Activated T-helper 1 cell treated with Interleukin-2 at 50 U/mL for 16 hours (primary cell): Measurements from ENCODE around the gene PPP2CA.
"Not testable (repeated sequence)": the region's sequence is repeated elsewhere in the genome, so short reads cannot be mapped to it uniquely, and the experiment has no call there.

ENCODE experiments used
- DNase-seq: peaks from one replicate; pipeline ENCODE4 v3.0.0-alpha.2; 2020; ENCODE audit warnings: low read depth

Gene PPP2CA

DNA sequence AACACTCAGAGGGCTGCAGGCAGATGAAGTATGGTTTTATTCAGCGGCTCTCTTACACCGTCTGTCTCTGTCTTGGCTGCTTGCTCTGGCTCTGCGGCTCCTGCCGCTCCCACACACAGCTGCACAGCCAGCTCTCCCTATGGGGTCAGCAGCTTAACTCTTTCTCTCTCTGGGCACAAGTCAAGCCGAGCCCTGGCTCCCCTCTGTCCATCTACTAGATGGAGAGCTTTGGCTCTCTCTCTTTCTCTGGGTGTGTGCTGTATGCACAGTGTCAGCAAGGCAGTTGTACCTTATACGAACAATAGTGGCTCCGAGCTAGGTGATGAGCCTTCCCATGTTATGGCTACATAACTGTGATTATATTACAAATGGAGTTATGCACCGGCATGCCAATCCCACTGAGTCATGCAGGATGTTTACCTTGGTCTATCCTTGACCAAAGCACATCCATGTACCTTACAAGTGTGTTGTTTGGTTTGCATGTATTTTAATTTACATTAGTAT is 19.3 kb upstream of the PPP2CA start:
- no peak for DNase-seq

DNA sequence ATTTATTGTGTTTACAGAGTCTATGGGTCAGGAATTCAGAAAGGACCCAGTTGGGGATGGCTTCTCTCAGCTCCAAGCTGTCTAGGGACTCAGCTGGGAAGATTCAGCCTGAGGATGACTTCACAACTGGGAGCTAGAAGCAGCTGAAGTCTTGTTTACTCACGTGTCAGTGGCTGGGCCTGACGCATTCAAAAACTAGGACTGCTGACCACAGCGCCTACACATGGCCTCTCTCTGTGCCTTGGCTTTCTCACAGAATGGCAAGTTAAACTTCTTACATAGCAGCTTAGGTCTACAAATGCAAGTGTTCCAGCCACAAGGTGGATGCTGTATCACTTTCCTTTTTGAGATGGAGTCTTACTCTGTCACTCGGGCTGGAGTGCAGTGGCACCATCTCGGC is 16.3 kb upstream of the PPP2CA start:
- DNase-seq, result no peak

DNA sequence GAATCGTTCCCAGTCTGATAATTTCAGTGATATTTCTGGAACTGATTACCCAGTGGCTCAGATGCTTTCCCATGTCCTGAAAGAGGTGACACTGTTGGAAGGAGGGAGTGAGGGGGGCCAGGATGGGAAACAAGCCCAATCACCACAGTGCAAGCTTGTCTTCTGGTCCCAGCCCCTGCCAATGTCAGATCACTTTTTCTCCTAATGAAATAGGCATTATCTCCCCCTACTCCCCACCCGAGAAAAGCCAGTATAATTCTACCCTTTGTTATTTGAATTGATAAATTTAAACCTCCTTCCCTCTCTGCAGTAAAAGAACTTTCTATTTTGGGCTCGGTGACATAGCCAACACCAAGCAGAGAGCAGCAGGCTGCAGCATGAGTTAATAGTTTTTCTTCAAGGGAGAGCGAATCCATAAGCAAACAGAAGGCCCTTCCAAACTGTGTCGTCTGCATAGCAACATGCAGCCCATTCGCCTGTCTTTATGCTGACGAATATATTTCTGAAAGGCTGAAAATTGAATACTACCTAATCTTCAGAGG is 14.6 kb upstream of the PPP2CA start:
- no peak for DNase-seq

DNA sequence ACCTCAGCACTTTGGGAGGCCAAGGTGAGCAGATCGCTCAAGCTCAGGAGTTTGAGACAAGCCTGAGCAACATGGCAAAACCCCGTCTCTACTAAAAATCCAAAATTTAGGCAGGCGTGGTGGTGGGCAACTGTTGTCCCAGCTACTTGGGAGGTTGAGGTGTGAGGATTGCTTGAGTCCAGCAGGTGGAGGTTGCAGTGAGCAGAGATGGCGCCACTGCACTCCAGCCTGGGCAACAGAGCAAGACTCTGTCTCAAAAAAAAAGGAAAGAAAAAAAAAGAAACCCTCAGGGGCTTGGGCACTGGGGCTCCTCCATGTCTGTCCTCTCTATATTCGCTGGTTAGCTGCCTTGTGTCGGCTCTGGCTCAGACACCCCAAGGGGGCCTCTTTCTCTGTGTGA is 10.9 kb upstream of the PPP2CA start:
- no peak for DNase-seq

DNA sequence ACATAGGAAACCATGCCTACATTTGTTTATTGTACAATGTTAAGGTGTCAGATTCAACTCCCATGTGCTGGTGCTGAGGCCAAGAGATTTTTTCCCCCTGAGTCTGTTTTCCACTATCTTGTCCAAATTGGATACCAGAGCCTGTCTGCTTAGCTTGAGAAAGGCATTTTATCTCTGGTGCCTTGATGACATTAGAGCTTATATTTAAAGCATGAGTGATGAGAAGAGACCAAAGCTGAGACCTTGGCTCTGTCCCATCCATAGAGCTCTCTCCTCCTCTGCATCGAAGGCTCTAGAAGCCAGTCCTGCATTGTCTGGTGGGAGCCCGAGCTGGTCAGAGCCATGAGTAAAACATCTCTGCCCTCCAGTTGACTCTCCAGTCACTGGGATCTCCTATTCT is 10.4 kb upstream of the PPP2CA start:
- DNase-seq, result no peak

DNA sequence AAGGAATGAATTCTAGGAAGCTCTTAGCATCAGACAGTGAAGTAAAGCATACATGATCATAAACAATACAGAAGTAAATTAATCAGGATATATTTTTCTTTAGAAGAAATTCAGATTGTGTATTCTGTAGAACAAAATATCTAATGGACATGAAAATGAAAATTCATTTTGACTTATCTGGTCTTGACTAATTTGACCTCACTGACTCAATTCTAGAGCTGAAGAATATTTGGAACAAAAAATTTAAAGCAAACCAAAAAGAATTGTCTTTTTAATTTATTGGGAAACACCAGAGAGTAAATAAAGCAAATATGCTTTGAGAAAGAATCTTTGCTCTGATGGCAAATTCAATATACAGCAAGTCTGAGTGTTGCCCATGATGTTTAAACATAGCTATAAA is 2.8 kb upstream of the PPP2CA start:
- DNase-seq, result no peak

DNA sequence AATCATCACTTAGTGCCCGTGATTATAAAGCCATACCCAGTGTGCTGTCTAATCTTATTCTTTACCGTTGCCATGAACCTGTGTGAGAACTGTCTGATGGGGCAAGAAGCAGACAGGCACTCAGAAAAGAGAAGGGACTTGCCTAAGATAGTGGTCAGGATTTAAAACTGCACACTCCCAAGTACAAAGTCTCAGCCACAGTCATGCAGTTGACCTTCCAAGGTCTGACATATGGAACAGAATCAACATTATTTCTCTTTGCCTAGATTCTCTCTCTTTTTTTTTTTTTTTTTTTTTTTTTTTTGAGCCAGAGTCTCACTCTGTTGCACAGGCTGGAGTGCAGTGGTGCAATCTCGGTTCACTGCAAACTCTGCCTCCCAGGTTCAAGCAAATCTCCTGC is 1.9 kb upstream of the PPP2CA start:
- DNase-seq, result no peak

DNA sequence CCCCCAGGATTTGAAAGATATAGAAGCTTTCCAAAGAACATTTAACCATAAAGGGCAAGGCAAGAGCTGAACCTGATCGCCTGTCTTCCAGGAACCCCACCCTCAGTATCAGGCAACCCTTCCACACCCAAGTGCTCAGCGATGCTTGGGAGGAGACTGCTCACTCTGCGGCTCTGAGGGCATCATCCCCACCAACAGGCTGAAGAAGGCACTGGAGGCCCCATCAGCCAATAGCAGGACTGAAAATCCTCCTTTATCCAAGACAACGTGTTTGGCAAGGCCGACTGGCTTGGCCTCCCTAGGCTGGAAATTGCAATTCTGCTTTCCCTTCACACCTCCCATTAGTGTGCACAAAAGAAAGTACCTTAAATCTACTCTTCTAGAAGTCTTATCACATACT is 1.4 kb upstream of the PPP2CA start:
- no peak for DNase-seq

DNA sequence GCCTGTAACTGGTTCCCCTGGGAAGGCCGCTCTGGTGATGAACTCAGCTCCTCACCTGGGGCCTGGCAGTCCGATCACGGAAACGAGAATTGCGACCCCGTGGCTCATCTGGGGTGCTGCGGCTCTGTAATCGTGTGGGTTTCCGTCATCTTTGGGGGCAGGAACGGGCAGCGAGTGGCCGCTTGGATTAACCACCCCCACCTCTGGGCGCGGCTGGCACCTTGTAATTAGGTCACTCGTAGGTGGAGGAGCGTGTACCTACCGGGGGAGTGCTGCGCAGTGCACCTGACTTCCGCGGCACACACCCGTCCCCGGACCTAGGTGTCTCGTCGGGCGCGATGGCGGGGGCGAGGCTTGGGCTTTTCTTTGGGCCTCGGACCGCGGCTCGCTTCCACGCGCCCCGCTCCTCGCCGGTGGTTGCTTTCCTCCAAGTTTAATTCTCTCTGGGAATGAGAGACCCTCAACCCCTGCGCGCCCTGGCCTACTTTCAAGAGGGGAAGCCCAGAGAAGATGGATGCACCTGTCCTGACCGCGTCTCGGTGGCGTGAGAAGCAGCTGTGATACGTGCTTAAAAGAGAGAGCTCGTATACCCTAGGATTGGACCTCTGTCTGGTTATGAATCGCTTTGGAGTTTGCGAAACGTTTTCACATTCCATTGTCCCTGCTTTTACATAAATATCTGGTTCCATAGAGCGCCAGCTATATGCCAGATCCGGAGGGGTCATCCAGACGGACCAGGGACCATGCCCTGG is 744 bp upstream of the PPP2CA start:
- peak; percentile 67 for DNase-seq

DNA sequence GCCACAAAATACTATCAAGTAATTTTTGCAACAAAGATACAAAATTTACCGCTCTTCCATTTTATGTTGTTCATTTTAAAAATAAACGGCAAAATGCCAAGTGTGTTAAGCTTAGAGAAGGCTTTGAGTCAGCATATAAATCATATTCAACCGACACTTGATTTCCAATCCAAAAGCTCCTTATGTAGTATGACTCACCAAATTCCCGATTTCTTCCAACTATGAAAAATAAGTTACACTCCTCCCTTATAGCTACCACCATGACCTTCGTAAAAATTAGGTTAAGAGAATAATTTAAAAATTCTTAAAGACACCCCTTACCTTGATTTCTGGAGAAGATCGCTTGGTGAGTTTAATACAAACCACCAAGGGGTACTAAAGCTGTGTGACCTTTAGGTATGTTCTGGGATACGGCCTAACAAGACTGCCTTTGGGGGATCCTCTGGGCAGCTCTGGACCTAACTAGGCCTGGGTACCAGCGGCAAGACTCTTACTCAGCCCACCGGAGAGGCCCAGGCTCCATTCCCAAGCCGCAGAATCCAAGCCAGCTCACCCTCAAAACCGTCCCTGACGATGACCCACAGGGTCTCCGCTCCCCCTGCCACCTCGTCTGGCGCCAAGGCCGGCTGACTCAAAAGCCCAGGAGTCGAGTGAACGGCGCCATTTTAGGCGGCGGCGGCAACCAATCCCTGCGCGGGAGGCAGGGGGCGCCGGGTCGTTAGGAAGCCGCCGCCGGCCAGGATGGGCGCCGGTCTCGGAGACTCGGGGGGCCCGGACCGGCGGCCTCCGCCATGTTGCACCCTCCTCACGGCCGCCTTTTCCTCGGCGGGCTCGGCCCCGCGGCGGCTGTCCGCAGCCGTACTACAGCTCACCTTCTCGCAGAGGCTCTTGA is 739 bp downstream of the PPP2CA start:
- peak; percentile 39 for DNase-seq

DNA sequence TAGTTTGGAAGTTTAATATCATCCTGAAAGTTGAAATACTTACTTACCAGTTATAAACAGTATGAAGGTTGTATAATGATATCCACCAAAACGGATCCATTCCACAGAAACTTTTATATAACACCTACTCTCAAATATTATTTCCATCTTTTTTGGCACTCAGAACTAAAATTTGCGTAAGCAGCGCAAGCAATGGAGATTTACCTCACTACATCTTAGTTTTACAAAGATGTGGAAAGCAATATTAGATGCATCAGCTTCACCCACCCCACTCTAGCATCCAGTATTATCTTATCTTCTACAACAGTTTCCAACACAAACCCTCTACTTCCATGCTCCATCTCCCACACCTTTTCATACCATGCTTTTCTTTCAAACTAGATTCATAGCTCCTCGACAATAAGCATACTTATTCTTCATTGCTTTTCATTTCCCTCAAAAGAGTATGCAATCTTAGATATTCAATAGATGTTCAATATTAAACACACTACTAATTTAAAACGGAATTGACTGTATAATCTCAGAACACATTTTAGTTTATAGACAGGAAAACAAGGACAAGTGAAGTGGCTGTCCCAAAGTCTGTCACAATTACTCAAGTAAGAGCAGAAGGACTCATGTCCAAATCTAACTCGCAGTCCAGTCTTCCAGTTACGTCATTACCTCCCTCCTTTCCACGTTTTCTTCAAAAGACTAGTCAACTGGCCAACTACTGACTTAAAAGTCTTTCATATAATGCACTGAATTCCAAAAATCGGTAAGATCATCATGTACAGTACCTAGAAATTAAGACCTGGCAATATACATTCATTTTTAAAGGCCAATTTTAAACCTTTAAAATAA is 2.2 kb downstream of the PPP2CA start:
- DNase-seq, result no peak

DNA sequence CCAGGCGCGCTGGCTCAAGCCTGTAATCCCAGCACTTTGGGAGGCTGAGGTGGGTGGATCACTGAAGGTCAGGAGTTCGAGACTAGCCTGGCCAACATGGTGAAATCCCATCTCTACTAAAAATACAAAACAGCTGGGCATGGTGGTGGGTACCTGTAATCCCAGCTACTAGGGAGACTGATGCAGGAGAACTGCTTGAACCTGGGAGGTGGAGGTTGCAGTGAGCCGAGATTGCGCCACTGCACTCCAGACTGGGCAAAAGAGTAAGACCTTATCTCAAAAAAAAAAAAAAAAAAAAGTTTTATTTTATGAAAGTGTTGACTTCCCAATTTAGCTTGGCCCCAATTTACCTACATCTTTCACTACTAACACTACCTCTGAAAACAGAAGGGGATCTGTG is 4.2 kb downstream of the PPP2CA start:
- not testable (repeated sequence) for DNase-seq

DNA sequence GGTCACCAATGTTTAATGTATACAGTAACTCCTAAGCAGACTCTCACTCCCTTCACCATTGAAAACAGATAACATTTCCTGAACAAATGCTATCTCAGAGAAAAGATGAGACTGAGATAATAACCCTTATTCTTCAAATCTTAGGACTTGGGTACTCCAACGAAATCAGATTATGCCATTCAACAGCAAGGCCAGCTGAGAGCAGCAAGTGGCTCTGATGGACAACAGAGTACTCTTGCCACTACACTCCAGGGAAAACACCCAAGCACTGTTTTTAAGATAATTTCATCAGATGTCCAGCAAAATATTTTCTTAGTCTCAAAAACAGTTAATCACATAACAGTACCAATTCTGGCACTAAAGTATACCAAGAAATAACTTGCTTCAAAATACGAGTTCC is 10.1 kb downstream of the PPP2CA start:
- no peak for DNase-seq

DNA sequence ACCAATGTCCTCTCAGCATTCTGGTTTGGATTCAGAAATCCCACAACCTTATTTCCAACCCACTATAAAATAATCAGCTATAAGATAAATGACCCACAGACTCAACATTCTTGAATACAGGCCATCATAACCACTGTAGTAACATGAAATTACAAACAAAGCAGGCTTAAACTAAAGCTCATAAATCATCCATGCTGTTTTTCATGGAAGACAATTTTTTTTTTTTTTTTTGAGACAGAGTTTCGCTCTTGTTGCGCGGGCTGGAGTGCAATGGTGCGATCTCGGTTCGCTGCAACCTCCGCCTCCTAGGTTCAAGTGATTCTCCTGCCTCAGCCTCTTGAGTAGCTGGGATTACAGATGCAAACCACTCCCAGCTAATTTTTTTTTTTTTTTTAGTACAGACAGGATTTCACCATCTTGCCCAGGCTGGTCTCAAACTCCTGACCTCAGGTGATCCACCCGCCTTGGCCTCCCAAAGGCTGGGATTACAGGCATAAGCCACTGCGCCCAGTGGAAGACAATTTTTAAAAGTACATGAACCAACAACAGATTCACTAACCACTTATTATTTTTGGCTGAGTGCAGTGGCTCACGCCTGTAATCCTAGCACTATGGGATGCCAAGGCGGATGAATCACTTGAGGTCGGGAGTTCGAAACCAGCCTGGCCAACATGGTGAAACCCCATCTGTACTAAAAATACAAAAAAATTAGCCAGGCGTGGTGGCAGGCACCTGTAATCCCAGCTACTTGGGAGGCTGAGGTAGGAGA is 14.4 kb downstream of the PPP2CA start:
- not testable (repeated sequence) for DNase-seq

DNA sequence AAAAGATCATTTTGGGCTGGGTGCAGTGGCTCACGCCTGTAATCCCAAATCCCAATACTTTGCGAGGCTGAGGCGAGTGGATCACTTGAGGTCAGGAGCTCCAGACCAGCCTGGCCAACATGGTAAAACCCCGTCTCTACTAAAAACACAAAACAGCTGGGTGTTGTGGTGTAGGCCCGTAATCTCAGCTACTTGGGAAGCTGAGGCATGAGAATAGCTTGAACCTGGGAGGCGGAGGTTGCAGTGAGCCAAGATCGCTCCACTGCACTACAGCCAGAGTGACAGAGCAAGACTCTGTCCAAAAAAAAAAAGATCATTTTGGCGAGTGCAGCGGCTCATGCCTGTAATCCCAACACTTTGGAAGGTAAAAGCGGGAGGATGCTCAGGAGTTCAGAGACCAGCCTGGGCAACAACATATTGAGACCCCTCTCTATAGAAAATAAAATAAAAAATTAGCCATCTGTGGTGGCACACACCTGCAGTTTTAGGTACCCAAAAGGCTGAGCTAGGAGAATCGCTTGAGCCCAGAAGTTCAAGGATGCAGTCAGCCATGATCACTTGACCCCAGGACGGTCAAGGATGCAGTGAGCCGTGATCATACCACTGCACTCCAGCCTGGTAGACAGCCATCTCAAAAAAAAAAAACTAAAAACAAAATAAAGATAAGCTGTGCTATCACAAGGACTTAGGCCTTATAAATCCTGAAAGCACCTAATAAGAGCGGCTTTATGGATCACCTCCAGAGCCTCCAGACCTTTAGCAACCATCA is 16.2 kb downstream of the PPP2CA start:
- no peak for DNase-seq

DNA sequence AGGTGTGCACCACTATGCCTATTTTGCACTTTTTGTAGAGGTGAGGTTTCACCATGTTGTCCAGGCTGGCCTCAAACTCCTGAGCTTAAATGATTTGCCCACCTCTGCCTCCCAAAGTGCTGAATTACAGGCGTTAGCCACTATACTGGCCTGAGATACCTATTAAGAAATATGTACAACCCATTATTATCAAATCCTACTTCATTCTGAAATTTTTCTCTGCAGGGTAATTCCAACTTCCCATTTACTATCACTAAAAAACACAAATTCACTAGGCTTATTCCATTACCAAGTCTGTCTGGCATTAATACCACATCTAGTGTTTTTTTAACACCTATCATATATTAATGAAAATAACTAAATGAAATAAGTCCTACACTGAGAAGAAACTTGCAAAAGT is 18.2 kb downstream of the PPP2CA start:
- DNase-seq, result no peak

DNA sequence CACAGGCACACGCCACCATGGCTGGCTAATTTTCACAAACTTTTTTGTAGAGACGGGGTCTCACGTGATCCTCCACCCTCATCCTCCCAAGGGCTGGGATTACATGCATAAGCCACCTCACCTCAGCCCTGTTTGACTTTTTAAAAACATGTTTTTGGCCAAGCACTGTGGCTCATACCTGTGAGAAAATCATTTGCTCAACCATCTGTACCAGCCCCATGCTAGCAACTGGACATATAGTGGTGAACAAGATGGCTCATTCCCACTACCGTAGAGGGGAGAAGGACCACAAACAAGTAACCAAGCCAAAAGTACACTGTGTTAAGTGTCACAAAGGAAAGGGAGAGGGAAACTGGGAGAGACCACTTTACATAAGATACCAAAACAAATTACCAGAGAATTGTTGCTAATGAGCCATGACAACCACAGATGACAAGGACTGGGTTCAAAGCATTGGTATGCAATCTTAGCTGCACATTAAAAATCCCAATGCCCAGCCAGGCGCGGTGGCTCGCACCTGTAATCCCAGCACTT is 19.2 kb downstream of the PPP2CA start:
- DNase-seq, result no peak

DNA sequence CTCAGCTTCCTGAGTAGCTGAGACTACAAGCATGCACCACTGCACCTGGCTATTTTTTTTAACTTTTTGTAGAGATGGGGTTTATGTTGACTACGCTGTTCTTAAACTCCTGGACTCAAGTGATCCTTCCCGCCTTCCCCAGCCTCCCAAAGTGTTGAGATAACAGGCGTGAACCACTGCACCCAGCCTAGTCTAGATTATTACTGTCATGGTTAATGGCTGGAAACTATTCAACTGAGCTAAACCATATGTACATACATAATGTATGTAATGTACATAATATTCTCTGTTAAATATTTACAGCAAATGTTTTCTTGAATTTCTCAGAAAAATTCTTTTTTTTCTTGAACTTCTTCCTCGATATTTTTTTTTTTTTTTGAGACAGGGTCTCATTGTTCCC is 21.3 kb downstream of the PPP2CA start:
- no peak for DNase-seq

DNA sequence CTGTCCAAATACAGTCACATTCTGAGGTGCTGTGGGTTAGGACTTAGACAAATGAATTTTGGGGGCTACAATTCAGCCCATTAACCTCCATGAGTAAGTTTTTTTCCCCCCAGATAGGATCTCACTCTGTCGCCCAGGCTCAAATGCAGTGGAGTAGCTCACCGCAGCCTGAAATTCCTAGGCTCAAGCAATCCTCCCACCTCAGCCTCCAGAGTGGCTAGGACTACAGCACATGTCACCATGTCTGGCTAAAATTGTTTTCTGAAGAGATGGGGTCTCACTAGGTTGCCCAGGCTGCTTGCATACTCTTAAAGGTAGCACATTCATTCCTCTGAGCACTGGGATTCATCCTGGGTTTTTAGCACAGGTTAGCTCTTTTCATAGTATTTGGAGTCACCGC is 22.2 kb downstream of the PPP2CA start:
- no peak for DNase-seq

DNA sequence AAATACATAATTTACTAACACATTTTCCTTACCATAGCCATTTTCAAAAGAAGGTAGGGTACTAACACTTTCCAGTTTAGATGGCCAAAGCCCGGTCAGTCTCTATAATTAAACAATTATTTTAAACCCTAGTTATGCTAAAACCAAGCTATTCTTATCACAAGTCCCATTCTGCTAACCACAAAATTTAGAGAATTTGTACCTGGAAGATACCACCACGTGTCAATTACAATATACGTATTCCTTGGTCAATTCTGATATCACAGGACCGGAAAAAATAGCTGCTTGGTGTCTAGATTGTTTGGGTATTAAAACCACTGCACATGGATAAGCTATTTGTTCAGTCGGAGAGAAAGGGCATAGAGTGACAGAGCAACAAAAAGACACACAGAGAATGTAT is 30.2 kb downstream of the PPP2CA start:
- DNase-seq, result no peak
